ENCODE data around the gene TMEM170A. TPM values are rescaled to one million over a fixed set of nuclear protein-coding genes. Genes with fewer than 3 reads are reported as not detected.
A peak's percentile ranks its signal among the peaks of the same experiment; 100 is the strongest.

The TMEM170A gene
- total and polyA plus RNA-seq, 10 of the 15 experiments (the other 5 are each of a cell fraction or from before 2014, with no cell fraction given), result 7.3 to 28.2 (median 20.9) TPM

DNA sequence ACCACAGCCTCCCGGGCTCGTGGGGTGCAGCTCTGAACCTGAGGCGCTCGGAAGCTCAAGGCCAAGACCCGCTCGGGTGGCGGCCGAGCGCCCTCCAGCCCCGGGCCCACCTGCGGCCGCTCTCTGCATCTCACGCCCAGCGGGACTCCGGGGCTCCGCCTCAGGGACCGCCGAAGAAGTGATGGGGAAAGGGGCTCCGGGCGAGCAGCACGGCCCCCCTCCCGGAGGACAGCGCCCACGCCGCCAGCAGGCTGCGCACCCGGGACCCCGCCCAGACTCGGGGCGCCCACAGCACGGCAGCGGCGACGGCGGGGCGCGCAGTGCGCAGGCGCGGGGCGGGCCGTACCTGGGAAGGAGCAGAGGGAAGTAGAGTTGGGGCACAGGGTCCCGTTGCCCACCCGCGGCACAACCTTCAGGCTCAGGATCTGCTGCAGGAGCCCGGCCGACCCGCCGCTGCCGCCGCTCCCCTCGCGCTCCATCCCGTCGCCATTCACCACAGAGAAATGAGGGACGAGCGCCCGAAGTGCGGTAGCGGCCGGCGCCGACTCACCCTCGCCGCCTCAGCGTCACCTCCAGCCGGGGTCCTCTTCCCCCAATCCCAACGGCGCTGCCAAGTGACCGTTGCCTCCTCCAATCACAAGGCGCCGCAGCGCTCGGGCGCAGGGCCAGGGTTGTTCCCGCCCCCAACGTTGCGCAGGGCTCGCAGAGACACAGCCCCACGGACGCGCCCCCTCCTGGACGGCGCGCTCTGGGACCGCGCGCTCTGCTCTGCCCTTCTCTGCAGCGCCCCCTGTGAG lies at the start of gene TMEM170A (continued):
- no peak for TF ChIP-seq SKIL (IDR thresholded peaks at IDR 0.05; ENCODE audit: low read depth, poor library complexity, severe bottlenecking)
- TF ChIP-seq LARP7 (IDR thresholded peaks at IDR 0.05), result peak; percentile 99
- TF ChIP-seq YY1 (IDR thresholded peaks at IDR 0.05; ENCODE audit: low read depth, low read length), result peak; percentile 77
- no peak for TF ChIP-seq CEBPZ (IDR thresholded peaks at IDR 0.05; ENCODE audit: low read depth, low read length)
- peak; percentile 85 for TF ChIP-seq NR2F1 (conservative IDR thresholded peaks at IDR 0.05)
- no peak for TF ChIP-seq KDM1A (IDR thresholded peaks at IDR 0.05; ENCODE audit: borderline replicate concordance)
- no peak for TF ChIP-seq HDAC2 (IDR thresholded peaks at IDR 0.05)
- TF ChIP-seq, protein P1, sequence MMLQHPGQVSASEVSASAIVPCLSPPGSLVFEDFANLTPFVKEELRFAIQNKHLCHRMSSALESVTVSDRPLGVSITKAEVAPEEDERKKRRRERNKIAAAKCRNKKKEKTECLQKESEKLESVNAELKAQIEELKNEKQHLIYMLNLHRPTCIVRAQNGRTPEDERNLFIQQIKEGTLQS (IDR thresholded peaks at IDR 0.05; ENCODE audit: borderline replicate concordance, extremely low read depth, low read depth, low read length), result 0 out of 2 replicates have a peak, but pooled peaks have one; percentile 45
- TF ChIP-seq, protein P2, sequence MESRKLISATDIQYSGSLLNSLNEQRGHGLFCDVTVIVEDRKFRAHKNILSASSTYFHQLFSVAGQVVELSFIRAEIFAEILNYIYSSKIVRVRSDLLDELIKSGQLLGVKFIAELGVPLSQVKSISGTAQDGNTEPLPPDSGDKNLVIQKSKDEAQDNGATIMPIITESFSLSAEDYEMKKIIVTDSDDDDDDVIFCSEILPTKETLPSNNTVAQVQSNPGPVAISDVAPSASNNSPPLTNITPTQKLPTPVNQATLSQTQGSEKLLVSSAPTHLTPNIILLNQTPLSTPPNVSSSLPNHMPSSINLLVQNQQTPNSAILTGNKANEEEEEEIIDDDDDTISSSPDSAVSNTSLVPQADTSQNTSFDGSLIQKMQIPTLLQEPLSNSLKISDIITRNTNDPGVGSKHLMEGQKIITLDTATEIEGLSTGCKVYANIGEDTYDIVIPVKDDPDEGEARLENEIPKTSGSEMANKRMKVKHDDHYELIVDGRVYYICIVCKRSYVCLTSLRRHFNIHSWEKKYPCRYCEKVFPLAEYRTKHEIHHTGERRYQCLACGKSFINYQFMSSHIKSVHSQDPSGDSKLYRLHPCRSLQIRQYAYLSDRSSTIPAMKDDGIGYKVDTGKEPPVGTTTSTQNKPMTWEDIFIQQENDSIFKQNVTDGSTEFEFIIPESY (IDR thresholded peaks at IDR 0.05), result no peak
- no peak for TF ChIP-seq NR2C2 (IDR thresholded peaks at IDR 0.05; ENCODE audit: borderline replicate concordance, control insufficient read depth, insufficient read length, low read depth)
- no peak for TF ChIP-seq WRNIP1 (IDR thresholded peaks at IDR 0.05; ENCODE audit: borderline replicate concordance, low read depth, low read length)
- 0 out of 2 replicates have a peak, but pooled peaks have one; percentile 29 for TF ChIP-seq MYB (IDR thresholded peaks at IDR 0.05; ENCODE audit: borderline replicate concordance, low read depth, low read length)
- no peak for TF ChIP-seq NFIC (IDR thresholded peaks at IDR 0.05; ENCODE audit: low read depth, low read length)
- no peak for TF ChIP-seq BMI1 (IDR thresholded peaks at IDR 0.05; ENCODE audit: borderline replicate concordance)
- peak; percentile 50 for TF ChIP-seq MEF2B (IDR thresholded peaks at IDR 0.05; ENCODE audit: partially characterized antibody, poor library complexity, severe bottlenecking)
- TF ChIP-seq STAT3 (IDR thresholded peaks at IDR 0.05; ENCODE audit: low read depth, low read length), result no peak
- no peak for TF ChIP-seq TBL1XR1 (IDR thresholded peaks at IDR 0.05; ENCODE audit: low read depth, low read length)
- peak; percentile 91 for TF ChIP-seq NBN (IDR thresholded peaks at IDR 0.05)
- peak; percentile 50; the same call in 1 of the 2 replicates for TF ChIP-seq NR2C1 (IDR thresholded peaks at IDR 0.05)
- no peak for TF ChIP-seq MYC (IDR thresholded peaks at IDR 0.05; ENCODE audit: insufficient read depth, insufficient read length, insufficient replicate concordance, low read length, severe bottlenecking)
- peak; percentile 76 for TF ChIP-seq SMC3 (IDR thresholded peaks at IDR 0.05; ENCODE audit: borderline replicate concordance, low read length)
- TF ChIP-seq RBBP5 (conservative IDR thresholded peaks at IDR 0.05), result no peak
- peak; percentile 92 for TF ChIP-seq IKZF1 (conservative IDR thresholded peaks at IDR 0.05)
